Stimulated activated memory B cell treated with anti-CD40 and anti-IgM and Interleukin-4, amounts not matched to agents 10 μg/mL and 1 μg/mL and 100 μg/mL, for 72 hours (primary cell): Measurements from ENCODE around the gene FOXL2NB.

ENCODE experiments used
- ATAC-seq: fragments of 150-1000 bp; cut with Tn5 transposase; 2 replicates; pipeline ENCODE4 v1.10.0; 2021
- H3K27ac Mint-ChIP-seq: one replicate; pipeline ENCODE4 v1.8.0; 2022; ENCODE audit warnings: mild to moderate bottlenecking, mixed read lengths
- H3K27me3 Mint-ChIP-seq: one replicate; pipeline ENCODE4 v1.8.0; 2022; ENCODE audit warnings: mixed read lengths
- H3K36me3 Mint-ChIP-seq: one replicate; pipeline ENCODE4 v1.8.0; 2022; ENCODE audit warnings: mixed read lengths
- H3K4me1 Mint-ChIP-seq: one replicate; pipeline ENCODE4 v1.8.0; 2022; ENCODE audit warnings: mixed read lengths
- H3K4me3 Mint-ChIP-seq: one replicate; pipeline ENCODE4 v1.8.0; 2022; ENCODE audit warnings: mild to moderate bottlenecking, moderate library complexity, mixed read lengths
- H3K9me3 Mint-ChIP-seq: one replicate; pipeline ENCODE4 v1.8.0; 2022; ENCODE audit warnings: mixed read lengths

Gene FOXL2NB

GRCh38 chr3:138949002-138949418, 2.0 kb downstream of the FOXL2NB start:
- Mint-ChIP-seq H3K36me3 (no peaks in the 10 kb centered on the region), H3K27me3 (peaks cover 66% of the 10 kb centered on the region), H3K4me1 (peaks cover 27% of the 10 kb centered on the region), H3K9me3 (no peaks in the 10 kb centered on the region), H3K4me3 (no peak overlapping the region), H3K27ac (no peak overlapping the region)
- no peak for ATAC-seq

GRCh38 chr3:138949445-138950005, 2.5 kb downstream of the FOXL2NB start:
- peak; percentile 13 for ATAC-seq
- peaks cover 60% of the 10 kb centered on the region for H3K27me3 Mint-ChIP-seq

DNA sequence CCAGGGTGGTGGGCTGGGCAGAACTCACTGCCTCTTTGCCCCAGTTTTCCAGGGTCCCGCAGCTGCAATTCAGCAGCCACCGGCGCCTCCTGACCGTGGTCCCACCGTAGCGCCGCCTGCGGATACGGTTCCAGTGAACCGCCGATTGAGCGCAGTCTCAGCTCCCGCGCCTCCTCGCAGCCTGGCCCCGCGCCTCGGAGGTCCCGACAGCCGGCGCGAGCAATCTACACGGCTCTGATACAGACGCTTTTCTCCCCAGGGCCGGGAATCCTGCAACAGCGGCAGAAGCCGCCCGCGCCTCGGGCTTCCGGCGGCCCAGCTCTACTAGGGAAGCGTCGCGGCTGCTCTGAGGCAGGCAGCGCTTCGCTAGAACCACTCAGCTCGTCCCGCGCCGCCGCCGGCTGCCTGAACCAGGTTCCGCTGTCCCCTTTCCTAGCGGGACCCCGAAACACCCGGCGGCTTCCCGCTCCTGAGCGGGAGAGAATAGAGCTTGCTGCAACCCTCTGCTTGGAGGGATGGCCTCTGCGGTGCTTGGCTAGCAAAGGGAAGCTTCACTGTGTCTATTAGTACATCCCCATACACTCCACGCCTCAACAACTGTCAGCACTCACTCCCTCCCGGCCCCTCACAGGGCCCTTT, 3.1 kb downstream of the FOXL2NB start:
- peaks cover 60% of the 10 kb centered on the region for H3K27me3 Mint-ChIP-seq
- H3K27ac Mint-ChIP-seq: no peak overlapping the region
- H3K36me3 Mint-ChIP-seq: no peaks in the 10 kb centered on the region
- H3K9me3 Mint-ChIP-seq: no peaks in the 10 kb centered on the region
- peak; percentile 17 for ATAC-seq
- peaks cover 21% of the 10 kb centered on the region for H3K4me1 Mint-ChIP-seq
- H3K4me3 Mint-ChIP-seq: peak overlapping the region; percentile 2

More at GRCh38 chr3:138949445-138950005, 2.5 kb downstream of the FOXL2NB start:
- H3K4me1 Mint-ChIP-seq: peaks cover 27% of the 10 kb centered on the region
- H3K9me3 Mint-ChIP-seq: no peaks in the 10 kb centered on the region
- no peak overlapping the region for H3K27ac Mint-ChIP-seq
- peak overlapping the region; percentile 2 for H3K4me3 Mint-ChIP-seq
- no peaks in the 10 kb centered on the region for H3K36me3 Mint-ChIP-seq

GRCh38 chr3:138950701-138951100, 3.7 kb downstream of the FOXL2NB start:
- peaks cover 61% of the 10 kb centered on the region for H3K27me3 Mint-ChIP-seq
- no peaks in the 10 kb centered on the region for H3K36me3 Mint-ChIP-seq
- no peak for ATAC-seq
- peaks cover 18% of the 10 kb centered on the region for H3K4me1 Mint-ChIP-seq
- no peak overlapping the region for H3K27ac Mint-ChIP-seq
- peak overlapping the region; percentile 2 for H3K4me3 Mint-ChIP-seq
- H3K9me3 Mint-ChIP-seq: no peaks in the 10 kb centered on the region

- Mint-ChIP-seq H3K36me3 (no peaks in the 10 kb centered on the region), H3K4me1 (peaks cover 18% of the 10 kb centered on the region), H3K9me3 (peaks cover 6% of the 10 kb centered on the region), H3K27ac (no peak overlapping the region), H3K27me3 (peaks cover 65% of the 10 kb centered on the region), H3K4me3 (no peak overlapping the region)
- no peak for ATAC-seq
Observed at GRCh38 chr3:138960417-138960852, 13.4 kb downstream of the FOXL2NB start.

DNA sequence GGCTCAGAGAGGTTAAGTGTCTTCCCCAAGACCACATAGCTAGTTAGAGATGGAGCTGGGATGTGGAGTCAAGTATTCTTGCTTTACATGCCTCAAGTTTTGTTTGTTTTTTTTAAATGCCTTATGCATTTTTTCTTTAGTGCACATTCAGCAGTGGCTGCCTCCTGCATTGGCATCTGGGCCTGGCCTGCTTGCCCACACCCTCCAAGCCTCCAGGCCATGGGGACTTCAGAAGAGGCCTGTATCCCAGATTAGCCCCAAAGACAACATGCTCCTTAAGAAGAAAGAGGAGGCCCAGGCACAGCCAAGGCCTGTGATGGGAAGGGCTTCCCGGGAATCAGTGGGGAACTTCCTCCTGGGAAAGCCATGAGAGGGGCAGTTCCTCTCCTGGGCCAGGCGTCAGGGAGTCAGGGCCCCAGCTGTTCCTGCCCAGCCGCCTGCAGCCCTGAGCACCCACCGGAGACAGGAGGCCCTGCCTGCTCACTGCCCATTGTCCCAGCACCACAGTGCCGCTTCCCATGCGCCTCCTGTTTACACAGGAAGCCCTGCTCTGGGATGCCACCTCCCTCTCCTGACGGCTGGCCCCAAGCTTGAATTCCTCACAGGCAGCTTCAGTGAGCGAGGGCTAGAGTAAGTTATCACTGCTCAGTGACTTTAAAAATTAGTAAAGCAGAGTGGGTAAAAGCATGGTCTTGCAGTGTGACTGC, 16.0 kb downstream of the FOXL2NB start:
- Mint-ChIP-seq H3K4me3 (no peak overlapping the region), H3K27me3 (peaks cover 50% of the 10 kb centered on the region), H3K36me3 (no peaks in the 10 kb centered on the region), H3K9me3 (peaks cover 10% of the 10 kb centered on the region), H3K4me1 (peaks cover 18% of the 10 kb centered on the region), H3K27ac (no peak overlapping the region)
- ATAC-seq: no peak

DNA sequence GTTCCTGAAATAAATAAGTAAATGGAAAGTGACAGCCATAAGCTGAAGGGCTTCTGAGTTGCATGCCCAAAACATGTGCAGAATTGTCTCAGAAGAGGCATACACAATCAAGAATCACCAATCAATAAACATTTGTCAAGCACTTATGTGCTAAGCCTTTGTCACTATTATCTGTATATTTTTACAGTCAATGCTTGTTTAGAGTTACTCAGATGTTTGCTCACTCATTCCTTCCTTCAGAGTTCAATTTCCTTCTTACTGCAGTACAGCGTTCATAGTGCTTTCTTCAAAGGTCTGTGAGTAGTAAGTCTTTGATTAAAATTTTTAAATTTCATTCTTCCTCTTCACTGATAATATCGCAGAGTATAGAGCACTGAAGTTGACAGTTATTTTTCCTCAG, 17.2 kb downstream of the FOXL2NB start:
- H3K27ac Mint-ChIP-seq: no peak overlapping the region
- H3K4me3 Mint-ChIP-seq: no peak overlapping the region
- no peak for ATAC-seq
- H3K9me3 Mint-ChIP-seq: peaks cover 10% of the 10 kb centered on the region
- peaks cover 18% of the 10 kb centered on the region for H3K4me1 Mint-ChIP-seq
- peaks cover 38% of the 10 kb centered on the region for H3K27me3 Mint-ChIP-seq
- no peaks in the 10 kb centered on the region for H3K36me3 Mint-ChIP-seq

DNA sequence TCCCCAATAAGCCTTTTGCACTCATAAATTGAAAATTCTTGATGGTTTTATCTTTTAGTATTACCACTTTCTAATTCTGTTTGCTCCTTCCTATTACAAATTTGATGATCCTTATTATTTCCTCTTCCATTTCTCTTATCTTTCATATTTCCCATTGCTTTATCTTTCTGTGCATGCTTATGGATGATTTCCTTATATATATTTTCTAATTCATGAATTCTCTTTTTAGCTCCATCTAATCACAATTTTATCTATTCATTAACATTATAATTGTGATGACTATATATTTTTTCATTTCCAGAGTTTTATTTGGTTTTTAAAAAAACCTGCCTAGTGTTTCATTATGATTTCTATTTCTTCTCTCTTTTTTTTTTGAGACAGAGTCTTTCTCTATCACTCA, 17.9 kb downstream of the FOXL2NB start:
- Mint-ChIP-seq H3K36me3 (no peaks in the 10 kb centered on the region), H3K4me1 (peaks cover 17% of the 10 kb centered on the region), H3K4me3 (no peak overlapping the region), H3K27ac (no peak overlapping the region), H3K27me3 (peaks cover 34% of the 10 kb centered on the region), H3K9me3 (peaks cover 10% of the 10 kb centered on the region)
- ATAC-seq: no peak

GRCh38 chr3:138971766-138972320, 24.8 kb downstream of the FOXL2NB start:
- H3K27ac Mint-ChIP-seq: no peak overlapping the region
- no peaks in the 10 kb centered on the region for H3K4me1 Mint-ChIP-seq
- peaks cover 23% of the 10 kb centered on the region for H3K27me3 Mint-ChIP-seq
- H3K4me3 Mint-ChIP-seq: no peak overlapping the region
- no peak for ATAC-seq
- H3K36me3 Mint-ChIP-seq: no peaks in the 10 kb centered on the region
- peaks cover 4% of the 10 kb centered on the region for H3K9me3 Mint-ChIP-seq

GRCh38 chr3:138972941-138973340, 25.9 kb downstream of the FOXL2NB start:
- no peak overlapping the region for H3K4me3 Mint-ChIP-seq
- no peaks in the 10 kb centered on the region for H3K36me3 Mint-ChIP-seq
- H3K27ac Mint-ChIP-seq: no peak overlapping the region
- ATAC-seq: no peak
- H3K9me3 Mint-ChIP-seq: no peaks in the 10 kb centered on the region
- peaks cover 23% of the 10 kb centered on the region for H3K27me3 Mint-ChIP-seq
- H3K4me1 Mint-ChIP-seq: no peaks in the 10 kb centered on the region

- Mint-ChIP-seq H3K9me3 (no peaks in the 10 kb centered on the region), H3K27me3 (peaks cover 23% of the 10 kb centered on the region), H3K36me3 (no peaks in the 10 kb centered on the region), H3K4me1 (no peaks in the 10 kb centered on the region), H3K27ac (no peak overlapping the region), H3K4me3 (no peak overlapping the region)
- no peak for ATAC-seq
Observed at GRCh38 chr3:138974462-138974861, 27.4 kb downstream of the FOXL2NB start.

DNA sequence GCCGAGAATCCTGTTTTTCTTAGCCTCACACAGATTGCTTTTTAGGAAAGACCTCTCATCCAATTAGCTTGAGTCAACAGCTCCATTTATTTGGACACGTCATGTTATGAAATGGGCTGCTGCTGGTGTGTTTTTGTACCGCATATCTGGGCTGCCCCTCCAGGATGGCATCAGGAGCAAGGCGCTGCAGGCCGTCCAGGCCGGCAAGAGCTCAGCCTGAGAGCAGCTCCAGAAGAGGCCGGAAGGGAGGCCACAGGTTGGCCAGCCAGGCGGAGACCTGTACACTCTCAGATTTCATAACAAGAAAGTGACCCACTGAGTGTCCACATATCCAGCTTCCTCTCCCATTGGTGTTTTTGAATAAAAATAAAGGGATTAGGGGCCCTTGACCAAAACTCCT, 28.3 kb downstream of the FOXL2NB start:
- no peaks in the 10 kb centered on the region for H3K36me3 Mint-ChIP-seq
- H3K4me3 Mint-ChIP-seq: no peak overlapping the region
- no peaks in the 10 kb centered on the region for H3K9me3 Mint-ChIP-seq
- no peaks in the 10 kb centered on the region for H3K4me1 Mint-ChIP-seq
- H3K27ac Mint-ChIP-seq: no peak overlapping the region
- ATAC-seq: no peak
- H3K27me3 Mint-ChIP-seq: peaks cover 27% of the 10 kb centered on the region

DNA sequence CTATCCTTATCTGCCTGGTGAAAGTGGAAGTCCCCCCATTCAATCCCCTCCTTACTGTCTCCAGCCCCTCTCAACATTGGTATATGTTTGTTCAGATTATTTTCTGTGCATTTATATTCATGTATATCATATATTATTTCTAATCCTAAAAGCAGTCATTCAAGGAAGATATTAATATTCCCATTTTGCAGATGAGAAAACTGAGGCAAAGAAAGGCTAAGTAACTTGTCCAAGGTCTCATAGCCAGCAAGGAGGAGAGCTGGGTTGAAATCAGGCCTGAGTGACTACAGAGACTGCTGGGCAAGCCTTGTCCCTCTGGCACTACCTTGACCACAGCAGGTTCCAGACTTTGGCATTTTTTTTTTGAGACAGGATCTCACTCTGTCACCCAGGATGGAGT, 29.0 kb downstream of the FOXL2NB start:
- H3K36me3 Mint-ChIP-seq: no peaks in the 10 kb centered on the region
- peaks cover 30% of the 10 kb centered on the region for H3K27me3 Mint-ChIP-seq
- no peak overlapping the region for H3K4me3 Mint-ChIP-seq
- no peak for ATAC-seq
- H3K27ac Mint-ChIP-seq: no peak overlapping the region
- no peaks in the 10 kb centered on the region for H3K9me3 Mint-ChIP-seq
- H3K4me1 Mint-ChIP-seq: no peaks in the 10 kb centered on the region

- Mint-ChIP-seq H3K27ac (no peak overlapping the region), H3K27me3 (peaks cover 11% of the 10 kb centered on the region), H3K36me3 (no peaks in the 10 kb centered on the region), H3K4me1 (no peaks in the 10 kb centered on the region), H3K9me3 (no peaks in the 10 kb centered on the region), H3K4me3 (no peak overlapping the region)
- no peak for ATAC-seq
Observed at GRCh38 chr3:138984816-138985215, 37.8 kb downstream of the FOXL2NB start.

GRCh38 chr3:138985932-138986331, 38.9 kb downstream of the FOXL2NB start:
- H3K4me1 Mint-ChIP-seq: no peaks in the 10 kb centered on the region
- no peak for ATAC-seq
- H3K27ac Mint-ChIP-seq: no peak overlapping the region
- no peaks in the 10 kb centered on the region for H3K36me3 Mint-ChIP-seq
- H3K9me3 Mint-ChIP-seq: no peaks in the 10 kb centered on the region
- no peak overlapping the region for H3K4me3 Mint-ChIP-seq
- H3K27me3 Mint-ChIP-seq: peaks cover under 1% of the 10 kb centered on the region
